Measurements from ENCODE around the gene MRPS2. TPM values are rescaled to one million over a fixed set of nuclear protein-coding genes. Genes with fewer than 3 reads are reported as not detected.

MRPS2 gene
- total and polyA plus RNA-seq, 12 donors, result 28.6 to 82.9 (median 47.8) TPM

DNA sequence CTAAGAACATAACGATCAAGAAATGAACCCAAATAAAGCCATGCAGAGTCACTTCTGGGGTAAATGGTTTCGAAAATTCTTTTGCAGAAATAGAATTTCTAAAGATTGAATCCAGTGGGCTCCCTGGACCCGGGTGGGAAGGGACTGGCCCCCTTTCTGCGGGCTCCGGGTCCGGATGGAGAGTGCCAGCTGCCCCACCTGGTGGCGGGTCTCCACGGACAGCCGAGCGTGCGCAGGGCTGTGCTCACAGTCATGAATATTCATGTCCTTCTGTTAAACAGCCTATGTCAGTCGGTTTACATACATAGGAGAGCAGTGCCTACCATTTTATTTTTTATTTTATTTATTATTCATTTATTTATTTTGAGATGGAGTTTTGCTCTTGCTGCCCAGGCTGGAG lies 25.6 kb upstream of the MRPS2 start:
- Histone ChIP-seq H3K4me1 (peaks cover 0 to 9% (median 3%) of the 10 kb centered on the region in 9 donors), H3K4me3 (no peak overlapping the region), H3K27me3 (peaks cover 0 to 7% (median under 1%) of the 10 kb centered on the region in 7 donors), H3K27ac (no peak overlapping the region), H3K36me3 (no peaks in the 10 kb centered on the region), H3K9me3 (no peaks in the 10 kb centered on the region)
- intact Hi-C loops (cut with DNase I), result no loop called here
- DNase-seq (no peak), ATAC-seq (no peak)
- TF ChIP-seq CTCF (IDR thresholded peaks at IDR 0.05), result peak in 7 of 9 donors; percentile 24 to 53 (median 47)
- 23 to 29% methylated on average over 12 of the region's 12 CpGs for WGBS, 2 donors

- Histone ChIP-seq H3K4me1 (peaks cover 5 to 24% (median 15%) of the 10 kb centered on the region in 9 donors), H3K36me3 (no peaks in the 10 kb centered on the region), H3K27me3 (peaks cover 0 to 24% (median 0%) of the 10 kb centered on the region in 7 donors), H3K9me3 (no peaks in the 10 kb centered on the region), H3K27ac (no peak overlapping the region), H3K4me3 (no peak overlapping the region)
- no peak for TF ChIP-seq CTCF (IDR thresholded peaks at IDR 0.05)
- DNase-seq (no peak), ATAC-seq (no peak)
- 86 to 95% methylated on average over 10 of the region's 10 CpGs for WGBS, 2 donors
- intact Hi-C loops (cut with DNase I), result no loop called here
These were observed 23.7 kb upstream of the MRPS2 start for GRCh38 chr9:135476561-135477355.

DNA sequence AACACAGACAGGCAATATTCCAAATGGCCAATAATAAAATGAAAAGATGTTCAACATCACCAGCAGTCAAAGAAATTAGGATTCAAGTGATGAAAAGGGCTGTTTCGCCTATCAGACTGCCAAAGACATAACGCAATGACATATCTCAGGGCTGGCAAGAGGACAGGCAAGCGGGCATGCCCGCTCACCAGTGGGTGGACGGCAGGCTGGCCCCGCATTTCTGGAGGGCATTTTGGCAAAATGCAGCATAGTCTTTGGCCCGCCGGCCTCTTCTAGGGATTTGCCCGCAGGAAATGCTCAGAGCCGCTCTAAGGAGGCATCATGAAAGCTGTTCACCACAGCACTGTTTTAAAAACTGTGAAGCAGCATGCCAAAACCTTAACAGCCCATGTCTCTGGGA lies 22.3 kb upstream of the MRPS2 start:
- peak overlapping the region in 2 of 10 donors; percentile 64 to 71 for H3K4me3 ChIP-seq
- no peak for DNase-seq
- intact Hi-C loops (cut with DNase I), result no loop called here
- H3K27ac ChIP-seq, result peak overlapping the region in 4 of 10 donors; percentile 69 to 90 (median 84)
- H3K36me3 ChIP-seq, result peaks cover 0 to 4% (median 0%) of the 10 kb centered on the region in 9 donors
- no peak for TF ChIP-seq CTCF (IDR thresholded peaks at IDR 0.05)
- H3K9me3 ChIP-seq, result no peaks in the 10 kb centered on the region
- peaks cover 0 to 25% (median 0%) of the 10 kb centered on the region in 7 donors for H3K27me3 ChIP-seq
- peak in 1 of 8 donors; percentile 12 for ATAC-seq
- WGBS, 2 donors, result 58 to 62% methylated on average over 10 of the region's 10 CpGs
- peaks cover 5 to 29% (median 15%) of the 10 kb centered on the region in 9 donors for H3K4me1 ChIP-seq

DNA sequence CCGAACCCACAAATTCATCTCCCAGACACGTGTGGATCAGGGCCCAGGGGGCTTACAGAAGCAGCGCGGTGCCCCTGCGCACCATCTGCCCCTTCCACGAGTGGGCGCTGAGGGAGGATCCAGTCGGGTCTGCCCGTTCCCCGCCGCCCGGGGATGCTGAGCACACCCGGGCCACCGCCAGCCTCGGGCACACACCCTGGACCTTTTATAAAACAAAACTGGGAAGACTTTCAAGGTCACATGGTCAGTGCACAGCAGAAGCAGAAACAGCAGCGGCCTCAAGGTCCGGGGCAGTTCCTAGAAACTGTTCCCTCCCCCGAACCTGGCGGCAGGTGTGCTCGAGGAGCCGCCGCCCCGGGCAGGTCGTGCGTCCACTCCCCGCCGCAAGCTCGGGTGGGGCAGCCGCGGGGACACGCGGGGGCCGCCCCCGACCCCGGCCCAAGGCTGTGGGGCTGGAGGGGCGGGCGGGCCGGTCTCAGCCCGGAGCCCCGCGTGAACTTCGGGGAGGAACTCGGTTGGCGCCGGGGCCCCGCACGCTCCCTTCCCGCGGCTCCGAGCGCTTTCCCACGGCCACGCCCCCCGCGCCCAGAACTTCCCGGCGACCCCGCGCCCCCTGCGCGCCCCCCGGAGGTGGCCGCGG lies 21.5 kb upstream of the MRPS2 start:
- TF ChIP-seq CTCF (IDR thresholded peaks at IDR 0.05), result peak in 2 of 9 donors; percentile 4 to 30
- DNase-seq (peak in 1 of 2 donors; percentile 27), ATAC-seq (peak; percentile 42 to 72 (median 62))
- intact Hi-C loops (cut with DNase I), result no loop called here
- Histone ChIP-seq H3K36me3 (peaks cover 0 to 11% (median under 1%) of the 10 kb centered on the region in 9 donors), H3K4me3 (peak overlapping the region; percentile 45 to 75 (median 63)), H3K27me3 (peaks cover 0 to 25% (median 0%) of the 10 kb centered on the region in 7 donors), H3K4me1 (peaks cover 5 to 29% (median 15%) of the 10 kb centered on the region in 9 donors), H3K27ac (peak overlapping the region; percentile 48 to 90 (median 73)), H3K9me3 (no peaks in the 10 kb centered on the region)
- WGBS, 2 donors, result 2 to 3% methylated on average over 45 to 59 of the region's 64 CpGs

All from heart right ventricle (tissue), 16 donors.